ENCODE data around the gene AMBP.

DNA sequence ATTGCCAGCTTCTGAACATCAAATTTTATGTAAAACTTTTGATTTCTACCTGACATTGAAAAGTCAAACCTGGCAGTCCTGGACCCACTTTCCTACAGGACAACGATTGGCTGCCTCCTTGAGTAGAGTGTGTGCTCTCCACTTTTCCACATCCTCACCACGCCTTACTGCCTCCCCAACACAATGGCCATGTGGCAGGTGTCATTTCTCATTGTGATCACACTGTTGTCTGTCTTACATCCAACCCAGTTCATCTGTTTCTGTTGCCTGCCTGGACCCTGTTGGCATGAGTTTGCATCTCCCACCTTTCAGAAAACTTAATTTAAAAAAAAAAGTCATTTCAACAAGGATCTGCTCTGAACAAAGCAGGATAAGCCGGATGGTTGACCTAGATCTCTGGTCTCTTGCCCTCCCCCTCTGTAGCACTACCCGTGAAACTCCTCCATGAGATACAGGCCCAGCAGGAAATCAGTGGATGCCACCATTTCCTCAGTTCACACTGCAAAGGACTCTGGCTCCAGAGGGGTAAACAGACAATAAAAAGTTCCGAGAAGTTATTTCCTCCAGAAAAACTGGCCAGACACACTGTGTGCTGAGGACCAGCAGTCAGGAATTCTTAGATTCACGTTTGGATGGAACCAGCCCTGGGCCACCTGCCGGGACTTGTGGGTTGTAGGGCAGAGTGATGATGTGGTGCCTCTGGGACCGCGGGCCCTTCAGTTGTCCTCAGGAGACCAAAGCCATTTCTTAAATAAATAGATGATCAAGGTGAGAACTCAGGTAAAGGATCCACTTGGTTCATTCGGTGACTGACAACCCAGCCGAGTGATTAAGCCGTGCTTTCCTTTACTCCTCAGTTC is 48.6 kb downstream of the AMBP start:
- TF ChIP-seq, protein P1, sequence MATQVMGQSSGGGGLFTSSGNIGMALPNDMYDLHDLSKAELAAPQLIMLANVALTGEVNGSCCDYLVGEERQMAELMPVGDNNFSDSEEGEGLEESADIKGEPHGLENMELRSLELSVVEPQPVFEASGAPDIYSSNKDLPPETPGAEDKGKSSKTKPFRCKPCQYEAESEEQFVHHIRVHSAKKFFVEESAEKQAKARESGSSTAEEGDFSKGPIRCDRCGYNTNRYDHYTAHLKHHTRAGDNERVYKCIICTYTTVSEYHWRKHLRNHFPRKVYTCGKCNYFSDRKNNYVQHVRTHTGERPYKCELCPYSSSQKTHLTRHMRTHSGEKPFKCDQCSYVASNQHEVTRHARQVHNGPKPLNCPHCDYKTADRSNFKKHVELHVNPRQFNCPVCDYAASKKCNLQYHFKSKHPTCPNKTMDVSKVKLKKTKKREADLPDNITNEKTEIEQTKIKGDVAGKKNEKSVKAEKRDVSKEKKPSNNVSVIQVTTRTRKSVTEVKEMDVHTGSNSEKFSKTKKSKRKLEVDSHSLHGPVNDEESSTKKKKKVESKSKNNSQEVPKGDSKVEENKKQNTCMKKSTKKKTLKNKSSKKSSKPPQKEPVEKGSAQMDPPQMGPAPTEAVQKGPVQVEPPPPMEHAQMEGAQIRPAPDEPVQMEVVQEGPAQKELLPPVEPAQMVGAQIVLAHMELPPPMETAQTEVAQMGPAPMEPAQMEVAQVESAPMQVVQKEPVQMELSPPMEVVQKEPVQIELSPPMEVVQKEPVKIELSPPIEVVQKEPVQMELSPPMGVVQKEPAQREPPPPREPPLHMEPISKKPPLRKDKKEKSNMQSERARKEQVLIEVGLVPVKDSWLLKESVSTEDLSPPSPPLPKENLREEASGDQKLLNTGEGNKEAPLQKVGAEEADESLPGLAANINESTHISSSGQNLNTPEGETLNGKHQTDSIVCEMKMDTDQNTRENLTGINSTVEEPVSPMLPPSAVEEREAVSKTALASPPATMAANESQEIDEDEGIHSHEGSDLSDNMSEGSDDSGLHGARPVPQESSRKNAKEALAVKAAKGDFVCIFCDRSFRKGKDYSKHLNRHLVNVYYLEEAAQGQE (IDR thresholded peaks at IDR 0.05; ENCODE audit: insufficient read depth in 1 of 2, low read depth in 2 of 2, low read length in 2 of 2), result no peak
- TF ChIP-seq POLR2AphosphoS5 (IDR thresholded peaks at IDR 0.05; ENCODE audit: low read depth, low read length), result no peak

Measured in PFSK-1 (cell line).